ENCODE results near the gene PI4KB.
A peak's percentile ranks its signal among the peaks of the same experiment; 100 is the strongest.

The PI4KB gene

GRCh38 chr1:151265446-151266236 is 61.6 kb downstream of the PI4KB start:
- no peak for ATAC-seq

GRCh38 chr1:151259351-151259750 is 67.9 kb downstream of the PI4KB start:
- no peak for ATAC-seq
- TF ChIP-seq ZFP30 (CRISPR knock-in tag; IDR thresholded peaks at IDR 0.05), result no peak
- TF ChIP-seq CSRNP3 (CRISPR knock-in tag; IDR thresholded peaks at IDR 0.05), result no peak
- no peak for TF ChIP-seq TCF4 (CRISPR knock-in tag; IDR thresholded peaks at IDR 0.05; ENCODE audit: borderline replicate concordance)
- no peak for TF ChIP-seq BACH2 (CRISPR knock-in tag; IDR thresholded peaks at IDR 0.05; ENCODE audit: borderline replicate concordance)
- no peak for TF ChIP-seq ARNTL (CRISPR knock-in tag; IDR thresholded peaks at IDR 0.05; ENCODE audit: borderline replicate concordance, low read depth)
- no peak for TF ChIP-seq ZNF70 (CRISPR knock-in tag; IDR thresholded peaks at IDR 0.05)
- no peak for TF ChIP-seq POU6F1 (CRISPR knock-in tag; IDR thresholded peaks at IDR 0.05; ENCODE audit: borderline replicate concordance, low read depth)
- TF ChIP-seq ZFP3 (CRISPR knock-in tag; IDR thresholded peaks at IDR 0.05), result no peak
- TF ChIP-seq OSR1 (CRISPR knock-in tag; IDR thresholded peaks at IDR 0.05), result no peak
- no peak for TF ChIP-seq PATZ1 (CRISPR knock-in tag; IDR thresholded peaks at IDR 0.05; ENCODE audit: borderline replicate concordance)
- no peak for TF ChIP-seq ISL1 (CRISPR knock-in tag; IDR thresholded peaks at IDR 0.05)
- TF ChIP-seq SNAI2 (CRISPR knock-in tag; IDR thresholded peaks at IDR 0.05), result no peak

More at GRCh38 chr1:151265446-151266236, 61.6 kb downstream of the PI4KB start:
- TF ChIP-seq ZFP30 (CRISPR knock-in tag; IDR thresholded peaks at IDR 0.05), result no peak
- no peak for TF ChIP-seq ZC3H10 (CRISPR knock-in tag; IDR thresholded peaks at IDR 0.05)
- TF ChIP-seq CSRNP3 (CRISPR knock-in tag; IDR thresholded peaks at IDR 0.05), result no peak
- no peak for TF ChIP-seq POU6F1 (CRISPR knock-in tag; IDR thresholded peaks at IDR 0.05; ENCODE audit: borderline replicate concordance, low read depth)
- no peak for TF ChIP-seq CSDC2 (CRISPR knock-in tag; IDR thresholded peaks at IDR 0.05)
- no peak for TF ChIP-seq ZNF565 (CRISPR knock-in tag; conservative IDR thresholded peaks at IDR 0.05; ENCODE audit: low read depth)
- TF ChIP-seq ZFP3 (CRISPR knock-in tag; IDR thresholded peaks at IDR 0.05), result no peak
- TF ChIP-seq ARNTL (CRISPR knock-in tag; IDR thresholded peaks at IDR 0.05; ENCODE audit: borderline replicate concordance, low read depth), result no peak
- TF ChIP-seq CREB5 (CRISPR knock-in tag; IDR thresholded peaks at IDR 0.05; ENCODE audit: low read depth), result no peak
- no peak for TF ChIP-seq ZNF70 (CRISPR knock-in tag; IDR thresholded peaks at IDR 0.05)
- no peak for TF ChIP-seq RARB (CRISPR knock-in tag; IDR thresholded peaks at IDR 0.05)
- TF ChIP-seq GLIS3 (CRISPR knock-in tag; IDR thresholded peaks at IDR 0.05), result no peak

GRCh38 chr1:151255381-151255780 is 71.8 kb downstream of the PI4KB start:
- TF ChIP-seq ZFP3 (CRISPR knock-in tag; IDR thresholded peaks at IDR 0.05), result no peak
- ATAC-seq, result peak; percentile 4; the same call in 2 of the 3 replicates
